ENCODE results near the gene GRM3.

GRM3 gene

DNA sequence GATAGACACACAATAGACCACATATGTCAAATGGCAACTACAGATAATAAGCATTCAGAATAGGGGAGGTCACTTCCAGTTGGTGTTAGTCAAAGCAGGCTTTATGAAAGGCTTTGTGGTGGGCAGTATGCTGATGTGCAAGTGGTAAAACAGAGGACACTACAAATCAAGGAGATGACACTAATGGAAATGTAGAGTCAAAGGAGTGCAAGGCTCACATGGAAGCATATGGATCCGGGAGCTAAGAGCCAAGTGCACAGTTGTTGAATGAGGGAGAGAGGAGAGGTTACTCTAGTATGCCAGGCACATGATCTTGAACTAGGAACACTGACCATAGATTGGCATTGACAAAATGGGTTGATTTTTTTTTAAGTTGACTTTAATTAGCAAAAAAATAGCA lies 62.7 kb downstream of the GRM3 start:
- DNase-seq (ENCODE audit: low read depth) = no peak

- no peak for DNase-seq (ENCODE audit: low read depth)
Observed at GRCh38 chr7:86708031-86708680, 64.4 kb downstream of the GRM3 start.

GRCh38 chr7:86720306-86720705 lies 76.6 kb downstream of the GRM3 start:
- no peak for DNase-seq (ENCODE audit: low read depth)

- DNase-seq (ENCODE audit: low read depth) = no peak
Observed at GRCh38 chr7:86733783-86734182, 90.1 kb downstream of the GRM3 start.

DNA sequence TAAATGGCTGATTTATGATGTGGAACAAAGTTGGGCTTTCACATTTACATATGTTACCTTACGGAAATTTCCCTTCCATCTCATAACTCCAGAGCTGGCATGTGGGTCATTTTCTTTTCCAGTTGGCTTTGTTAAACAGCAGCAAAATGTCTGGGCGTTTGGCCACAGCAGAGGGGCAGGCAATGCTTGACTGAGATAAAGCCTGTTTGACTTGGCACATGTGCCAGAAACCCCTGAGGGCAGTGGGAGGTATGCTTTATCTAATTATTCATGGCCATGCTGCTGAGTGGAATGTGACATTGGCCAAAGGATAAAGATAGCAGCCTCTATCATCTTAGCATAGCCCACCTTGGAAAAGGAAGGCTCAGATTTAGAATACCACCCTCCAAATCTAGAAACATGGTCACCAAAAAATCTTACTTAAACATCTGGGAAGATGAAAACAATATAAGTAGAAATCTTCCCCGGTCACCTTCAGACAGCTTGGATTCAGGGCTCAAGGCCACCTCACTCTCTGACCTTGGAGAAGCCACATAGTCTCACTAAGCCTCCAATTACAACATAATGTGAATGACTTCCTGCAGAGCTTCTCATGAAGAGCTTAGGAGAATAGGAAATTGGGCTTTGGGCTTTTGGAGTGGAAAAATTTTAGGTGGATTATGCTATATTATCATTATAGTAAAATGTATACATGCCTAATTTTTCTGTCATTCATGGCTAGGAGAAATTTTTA lies 101.5 kb downstream of the GRM3 start:
- DNase-seq (ENCODE audit: low read depth) = no peak

DNA sequence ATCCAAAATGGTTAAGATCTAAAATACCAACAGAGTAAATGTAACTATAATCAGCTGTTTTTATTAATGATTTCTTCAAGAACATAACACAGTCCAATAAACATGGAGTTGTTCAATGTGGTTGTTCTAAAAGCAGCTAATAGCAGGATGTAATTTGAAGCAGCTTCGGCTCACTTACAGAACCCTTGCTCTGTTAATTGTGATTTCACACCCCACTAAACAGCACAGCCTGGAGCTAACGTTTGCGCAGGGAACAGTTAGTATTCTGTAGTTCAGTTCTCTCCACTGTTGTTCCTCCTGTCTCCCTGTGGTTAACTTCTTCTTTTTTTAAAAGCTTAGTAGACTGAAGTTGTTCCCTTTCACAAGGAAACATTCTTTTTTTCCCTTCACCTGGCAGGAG lies 104.0 kb downstream of the GRM3 start:
- DNase-seq (ENCODE audit: low read depth) = no peak

DNA sequence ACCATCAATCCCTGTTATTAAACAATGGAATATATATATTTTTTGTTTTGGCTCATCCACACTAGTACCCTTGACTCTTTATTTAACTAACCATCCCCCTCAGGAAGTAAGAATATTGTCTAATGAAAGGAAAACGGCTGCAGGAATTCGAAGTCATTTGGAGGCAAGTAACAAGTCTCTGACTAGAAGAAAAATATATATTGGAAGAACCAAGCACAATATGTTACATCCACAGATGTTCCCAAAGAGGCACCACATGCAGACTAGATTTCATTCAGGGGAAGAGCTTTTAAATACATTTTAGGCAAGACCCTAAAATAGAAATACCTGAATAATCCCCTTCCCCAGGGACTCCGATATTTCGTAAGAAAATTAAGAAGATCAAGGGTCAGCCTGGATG lies 104.5 kb downstream of the GRM3 start:
- DNase-seq (ENCODE audit: low read depth) = no peak

GRCh38 chr7:86748843-86749719 lies 105.4 kb downstream of the GRM3 start:
- no peak for DNase-seq (ENCODE audit: low read depth)

DNA sequence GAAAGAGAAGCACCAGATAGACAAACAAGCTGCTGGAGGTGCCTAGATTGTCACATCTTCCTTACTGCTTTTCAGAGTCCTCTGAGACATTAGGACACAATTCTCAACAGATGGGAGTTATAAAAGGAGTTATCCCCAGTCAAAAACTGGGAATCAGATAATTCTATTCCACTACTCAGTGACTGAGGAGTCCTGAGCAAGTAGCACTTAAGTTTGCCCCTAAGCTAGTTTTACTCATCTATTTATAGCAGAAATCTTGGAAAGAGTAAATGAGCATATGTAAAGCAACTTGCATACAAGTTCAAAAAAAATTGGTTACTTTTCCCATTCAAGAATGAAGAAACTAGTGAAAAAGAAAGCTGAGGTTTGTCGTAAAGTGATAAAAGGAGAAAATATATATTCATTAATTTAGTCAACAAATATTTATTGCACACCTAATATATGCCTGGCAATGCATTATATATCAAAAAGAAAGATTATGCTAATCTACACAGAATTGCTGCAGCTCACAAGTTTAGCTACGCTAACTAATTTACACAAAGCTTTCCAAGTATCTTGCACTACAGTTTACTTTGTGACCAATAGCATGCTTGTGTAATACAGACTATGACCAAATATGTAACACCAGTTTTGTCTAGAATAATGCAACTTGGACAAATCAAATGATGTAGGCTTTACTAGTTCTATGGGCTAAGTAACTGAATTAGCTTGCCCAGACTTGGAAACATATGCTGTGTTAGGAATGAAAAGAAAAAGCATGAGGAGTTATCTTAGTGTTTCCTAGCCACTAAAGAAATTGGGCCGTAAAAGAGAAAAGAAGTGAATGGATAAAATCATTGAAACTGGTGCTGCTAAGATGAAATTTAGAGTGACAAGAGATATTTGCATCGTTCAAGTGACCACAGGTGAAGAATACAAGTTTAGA lies 106.3 kb downstream of the GRM3 start:
- DNase-seq (ENCODE audit: low read depth) = no peak

DNA sequence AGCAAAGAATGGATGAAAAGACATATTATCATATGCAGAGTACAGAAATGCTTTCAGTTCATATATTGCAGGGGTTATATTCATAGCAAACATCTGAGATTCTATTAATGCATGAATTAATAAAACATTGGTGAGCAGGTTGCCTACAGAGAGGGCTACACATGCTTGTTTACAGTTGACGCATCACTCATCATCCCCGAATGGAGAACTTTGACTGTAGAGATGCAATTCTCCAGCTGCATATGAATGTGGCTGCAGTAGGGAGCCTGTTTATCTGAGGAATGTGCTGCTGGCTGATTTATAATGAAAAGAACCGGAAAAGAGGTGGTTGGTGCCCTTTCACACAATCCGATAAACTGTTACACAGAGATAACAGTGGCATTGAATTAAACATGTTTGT lies 116.5 kb downstream of the GRM3 start:
- no peak for DNase-seq (ENCODE audit: low read depth)

- no peak for DNase-seq (ENCODE audit: low read depth)
Observed at GRCh38 chr7:86762129-86762528, 118.4 kb downstream of the GRM3 start.

- DNase-seq (ENCODE audit: low read depth) = no peak
Observed at GRCh38 chr7:86765931-86766330, 122.2 kb downstream of the GRM3 start.

GRCh38 chr7:86768394-86768793 lies 124.7 kb downstream of the GRM3 start:
- DNase-seq (ENCODE audit: low read depth) = no peak

DNA sequence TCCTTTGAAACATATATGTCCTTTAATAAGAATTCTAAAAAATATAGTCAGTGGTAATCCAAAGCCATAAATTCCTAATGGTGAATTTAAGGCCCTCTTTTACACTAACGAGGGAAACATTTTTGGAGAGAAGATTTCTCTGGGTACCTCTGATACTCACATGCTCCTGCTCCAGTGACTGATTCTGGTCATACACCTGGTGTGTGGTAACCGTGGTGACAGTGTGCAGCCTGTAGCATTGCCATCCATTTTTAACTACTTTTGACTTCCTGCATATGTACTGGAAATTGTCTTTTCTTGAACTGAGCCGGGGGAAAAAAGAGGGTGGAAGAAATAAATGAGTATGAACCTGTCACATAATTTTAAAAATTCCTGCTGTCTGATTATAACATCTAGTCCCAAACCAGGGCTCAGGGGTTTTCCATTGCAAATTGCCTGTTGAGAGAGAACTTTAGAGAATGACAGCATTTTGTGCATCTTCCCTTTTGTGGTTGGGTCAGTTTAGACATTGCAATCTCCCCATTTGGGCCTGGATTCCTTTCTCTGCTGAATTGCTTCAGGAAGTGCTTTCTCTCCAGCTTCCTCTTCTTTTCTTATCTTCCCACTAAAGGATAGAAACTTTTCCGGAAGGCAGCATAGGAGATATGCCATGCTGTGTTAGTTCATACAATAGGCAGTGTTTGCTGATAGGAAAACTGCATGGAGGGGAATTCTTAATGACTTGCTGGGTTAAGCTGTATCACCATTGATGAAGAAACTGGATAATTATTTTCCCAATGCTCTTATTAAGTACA lies 125.5 kb downstream of the GRM3 start:
- DNase-seq (ENCODE audit: low read depth) = no peak

- no peak for DNase-seq (ENCODE audit: low read depth)
Observed at GRCh38 chr7:86773309-86773708, 129.6 kb downstream of the GRM3 start.

DNA sequence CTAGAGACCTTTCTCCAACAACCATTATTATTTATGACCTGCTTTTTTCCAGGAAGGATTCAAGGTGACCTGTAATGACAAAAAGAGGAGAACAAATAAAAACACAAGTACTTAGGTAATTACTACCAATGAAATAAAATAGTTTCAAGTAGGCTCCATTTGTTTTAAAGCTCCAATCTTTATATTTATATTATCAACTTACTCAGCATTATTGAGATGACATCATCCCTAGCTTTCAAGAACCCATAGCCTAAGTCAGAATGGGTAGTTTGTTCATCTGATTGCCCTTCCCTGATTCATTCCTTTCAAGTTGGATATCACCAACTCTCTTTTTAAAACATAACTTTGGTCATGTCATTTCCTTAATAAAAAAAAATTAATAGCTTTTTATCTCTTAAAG lies 131.5 kb downstream of the GRM3 start:
- no peak for DNase-seq (ENCODE audit: low read depth)

DNA sequence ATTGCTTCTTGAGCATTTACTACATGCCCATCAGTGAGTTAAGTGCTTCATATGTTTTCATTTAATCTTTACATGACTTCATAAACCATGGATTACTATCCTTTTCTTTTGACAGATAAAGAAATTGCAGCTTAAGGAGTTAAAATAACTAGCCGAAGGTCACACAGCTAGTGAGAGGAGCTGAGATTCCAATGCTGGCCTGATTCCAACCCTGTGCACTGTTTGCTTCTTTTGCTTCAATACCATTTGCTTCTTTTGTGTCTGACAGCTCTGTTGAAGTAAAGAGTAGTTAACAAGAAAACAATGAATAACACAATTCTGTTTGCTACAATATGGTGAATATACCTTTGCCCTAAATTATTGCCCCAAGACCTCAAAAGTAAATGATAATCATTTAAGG lies 132.4 kb downstream of the GRM3 start:
- no peak for DNase-seq (ENCODE audit: low read depth)

GRCh38 chr7:86778271-86778670 lies 134.6 kb downstream of the GRM3 start:
- DNase-seq (ENCODE audit: low read depth) = no peak

DNA sequence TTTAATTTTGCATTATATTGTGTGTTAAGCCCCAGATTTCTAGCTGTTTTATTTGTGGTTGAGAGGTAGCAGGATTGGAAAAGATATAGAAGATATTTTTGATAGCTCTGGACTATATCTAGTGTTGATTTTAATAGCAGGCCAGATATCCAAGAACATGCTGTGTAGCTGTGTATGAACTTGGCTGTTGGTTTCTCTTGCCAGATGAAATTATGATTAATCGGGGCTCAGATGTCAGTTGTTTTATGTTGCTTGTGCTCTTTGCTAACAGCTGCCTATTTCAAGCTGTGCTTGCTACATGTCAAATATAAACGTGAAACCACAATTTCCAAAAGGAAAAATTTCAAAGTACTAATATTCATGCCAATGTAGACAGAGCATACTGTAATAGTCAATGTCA lies 141.1 kb downstream of the GRM3 start:
- no peak for DNase-seq (ENCODE audit: low read depth)

- no peak for DNase-seq (ENCODE audit: low read depth)
Observed at GRCh38 chr7:86785641-86786040, 141.9 kb downstream of the GRM3 start.

DNA sequence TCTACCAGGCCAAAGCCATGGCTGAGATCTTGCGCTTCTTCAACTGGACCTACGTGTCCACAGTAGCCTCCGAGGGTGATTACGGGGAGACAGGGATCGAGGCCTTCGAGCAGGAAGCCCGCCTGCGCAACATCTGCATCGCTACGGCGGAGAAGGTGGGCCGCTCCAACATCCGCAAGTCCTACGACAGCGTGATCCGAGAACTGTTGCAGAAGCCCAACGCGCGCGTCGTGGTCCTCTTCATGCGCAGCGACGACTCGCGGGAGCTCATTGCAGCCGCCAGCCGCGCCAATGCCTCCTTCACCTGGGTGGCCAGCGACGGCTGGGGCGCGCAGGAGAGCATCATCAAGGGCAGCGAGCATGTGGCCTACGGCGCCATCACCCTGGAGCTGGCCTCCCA lies 142.7 kb downstream of the GRM3 start:
- DNase-seq (ENCODE audit: low read depth) = no peak
